Measurements from ENCODE around the gene SLC6A1.

Gene SLC6A1

GRCh38 chr3:11019116-11019819 lies 26.7 kb downstream of the SLC6A1 start:
- DNase-seq (ENCODE audit: low read depth), result no peak

- no peak for DNase-seq (ENCODE audit: low read depth)
Observed at GRCh38 chr3:11020764-11021163, 28.2 kb downstream of the SLC6A1 start.

- DNase-seq (ENCODE audit: low read depth), result no peak
Observed at GRCh38 chr3:11021611-11022011, 29.1 kb downstream of the SLC6A1 start.

DNA sequence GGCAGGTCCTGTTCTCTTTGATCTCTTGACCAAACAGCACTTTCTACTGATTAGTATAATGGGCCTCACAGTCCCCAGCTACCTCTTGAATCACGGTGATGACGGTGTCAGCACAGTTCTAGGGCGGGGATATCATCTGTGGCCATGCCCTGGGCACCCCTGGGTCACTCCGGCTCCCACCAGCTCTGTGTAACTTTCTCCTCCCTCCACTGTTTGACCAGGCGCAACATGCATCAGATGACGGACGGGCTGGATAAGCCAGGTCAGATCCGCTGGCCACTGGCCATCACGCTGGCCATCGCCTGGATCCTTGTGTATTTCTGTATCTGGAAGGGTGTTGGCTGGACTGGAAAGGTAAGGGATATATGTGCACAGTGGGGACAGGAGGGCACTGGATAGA lies 29.6 kb downstream of the SLC6A1 start:
- DNase-seq (ENCODE audit: low read depth), result no peak

GRCh38 chr3:11024181-11024580 lies 31.6 kb downstream of the SLC6A1 start:
- DNase-seq (ENCODE audit: low read depth), result no peak

GRCh38 chr3:11029948-11030347 lies 37.4 kb downstream of the SLC6A1 start:
- DNase-seq (ENCODE audit: low read depth), result no peak

- DNase-seq (ENCODE audit: low read depth), result no peak
Observed at GRCh38 chr3:11033871-11034270, 41.3 kb downstream of the SLC6A1 start.

DNA sequence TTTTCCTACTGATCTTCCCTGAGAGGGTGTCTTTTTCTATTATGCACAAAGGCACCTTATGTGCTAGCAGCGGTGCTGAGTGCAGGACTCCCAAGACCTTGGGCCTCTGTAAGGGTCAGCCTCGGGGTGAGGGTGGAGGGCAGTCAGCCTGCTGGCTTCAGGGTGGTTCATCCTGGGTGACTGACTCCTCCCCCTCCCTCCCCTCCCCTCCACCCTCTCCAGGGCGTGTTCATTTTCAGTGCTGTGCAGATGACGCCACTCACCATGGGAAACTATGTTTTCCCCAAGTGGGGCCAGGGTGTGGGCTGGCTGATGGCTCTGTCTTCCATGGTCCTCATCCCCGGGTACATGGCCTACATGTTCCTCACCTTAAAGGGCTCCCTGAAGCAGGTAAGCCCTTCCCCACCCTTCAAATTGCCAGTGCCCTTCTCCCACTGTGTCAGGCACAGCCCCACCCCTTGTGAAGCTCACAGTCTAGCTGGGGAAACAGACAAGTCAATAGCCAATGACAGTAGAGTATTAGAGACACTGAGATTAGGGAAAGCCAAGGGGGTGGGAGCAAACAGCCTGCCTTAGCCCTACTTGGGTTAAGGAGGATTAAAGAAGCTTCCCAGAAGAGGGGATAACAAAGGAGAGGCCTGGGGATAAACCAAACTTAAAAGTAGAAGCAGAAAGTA lies 41.9 kb downstream of the SLC6A1 start:
- no peak for DNase-seq (ENCODE audit: low read depth)

GRCh38 chr3:11035757-11036505 lies 43.4 kb downstream of the SLC6A1 start:
- no peak for DNase-seq (ENCODE audit: low read depth)

DNA sequence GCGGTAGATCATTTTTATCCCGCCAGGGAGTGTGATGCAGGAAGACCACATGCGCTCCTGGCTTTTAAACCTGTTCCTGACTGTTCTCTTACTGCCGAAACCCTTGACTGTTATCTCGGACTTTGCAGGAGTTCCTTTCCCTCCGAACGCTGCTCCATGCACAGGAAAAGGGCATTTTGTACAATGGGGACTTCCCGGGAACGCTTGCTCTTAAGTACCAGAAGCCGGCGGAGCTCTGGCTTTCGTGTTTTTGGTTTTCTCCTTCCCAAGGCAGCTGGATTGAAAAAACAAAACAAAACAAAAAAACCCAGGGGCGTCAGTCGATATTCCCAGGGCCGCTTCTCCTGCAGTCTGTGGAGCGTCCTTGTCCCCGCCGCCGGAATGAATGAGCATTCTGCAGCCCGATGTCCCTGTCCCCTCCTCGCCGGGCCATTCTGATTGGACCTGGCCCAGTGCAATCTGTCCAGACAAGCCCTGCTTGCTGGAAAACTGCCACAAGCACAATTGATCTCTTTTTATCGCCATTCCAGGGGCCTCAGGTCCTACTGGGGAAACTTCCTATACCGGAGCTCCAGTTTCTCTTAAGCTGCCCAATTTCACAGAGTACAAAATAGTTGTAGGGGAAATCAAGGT lies 44.8 kb downstream of the SLC6A1 start:
- DNase-seq (ENCODE audit: low read depth), result no peak

DNA sequence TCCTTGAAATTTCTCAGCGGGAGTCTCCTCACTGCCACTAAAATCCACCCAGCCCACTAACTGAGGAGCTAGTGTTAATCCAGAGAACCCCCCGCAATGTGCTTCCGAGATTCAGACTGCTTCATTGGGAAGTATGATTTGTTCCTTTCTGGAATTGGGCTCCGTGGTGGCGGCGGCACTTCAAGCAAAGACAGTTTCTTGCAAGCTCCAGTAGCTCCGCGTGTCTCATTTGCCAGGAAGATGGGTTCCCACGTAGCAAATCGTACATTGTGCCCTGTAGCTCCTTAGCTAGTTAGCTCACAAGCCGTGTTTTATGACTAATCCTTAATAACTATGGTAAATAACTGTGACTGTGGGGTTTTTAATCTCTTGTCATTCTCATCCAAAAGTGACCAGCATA lies 45.4 kb downstream of the SLC6A1 start:
- DNase-seq (ENCODE audit: low read depth), result no peak

- DNase-seq (ENCODE audit: low read depth), result no peak
Observed at GRCh38 chr3:11045536-11045935, 53.0 kb downstream of the SLC6A1 start.

- no peak for DNase-seq (ENCODE audit: low read depth)
Observed at GRCh38 chr3:11047500-11047899, 55.0 kb downstream of the SLC6A1 start.

- no peak for DNase-seq (ENCODE audit: low read depth)
Observed at GRCh38 chr3:11050666-11051323, 58.2 kb downstream of the SLC6A1 start.

GRCh38 chr3:11053926-11054503 lies 61.5 kb downstream of the SLC6A1 start:
- DNase-seq (ENCODE audit: low read depth), result no peak

- no peak for DNase-seq (ENCODE audit: low read depth)
Observed at GRCh38 chr3:11054739-11055438, 62.3 kb downstream of the SLC6A1 start.

- DNase-seq (ENCODE audit: low read depth), result no peak
Observed at GRCh38 chr3:11055496-11055895, 62.9 kb downstream of the SLC6A1 start.

DNA sequence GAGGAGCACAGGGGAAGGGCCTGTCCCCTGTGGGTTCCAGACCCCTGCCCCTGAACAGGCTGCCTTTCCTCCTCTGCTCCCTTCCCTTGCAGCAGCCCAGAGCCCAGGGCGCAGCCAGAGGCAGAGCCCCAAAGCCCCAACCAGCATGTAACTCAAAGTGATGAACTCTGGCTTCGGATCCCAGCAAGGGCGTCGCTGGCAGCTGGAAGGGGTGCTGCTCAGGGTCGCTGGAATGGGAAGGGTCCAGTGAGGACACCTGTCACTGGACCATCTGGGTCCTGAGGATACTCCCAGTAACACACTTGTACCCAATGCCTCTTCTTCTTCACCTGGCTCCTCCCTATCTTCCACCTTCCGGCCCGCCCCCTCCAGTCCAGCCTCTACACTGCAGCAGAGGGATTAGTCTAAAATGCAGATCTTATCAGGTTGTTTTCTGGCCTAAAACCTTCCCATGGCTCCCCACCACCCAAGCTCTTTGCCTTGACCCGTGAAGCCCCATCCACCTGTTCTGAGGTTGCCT lies 64.0 kb downstream of the SLC6A1 start:
- DNase-seq (ENCODE audit: low read depth), result no peak

DNA sequence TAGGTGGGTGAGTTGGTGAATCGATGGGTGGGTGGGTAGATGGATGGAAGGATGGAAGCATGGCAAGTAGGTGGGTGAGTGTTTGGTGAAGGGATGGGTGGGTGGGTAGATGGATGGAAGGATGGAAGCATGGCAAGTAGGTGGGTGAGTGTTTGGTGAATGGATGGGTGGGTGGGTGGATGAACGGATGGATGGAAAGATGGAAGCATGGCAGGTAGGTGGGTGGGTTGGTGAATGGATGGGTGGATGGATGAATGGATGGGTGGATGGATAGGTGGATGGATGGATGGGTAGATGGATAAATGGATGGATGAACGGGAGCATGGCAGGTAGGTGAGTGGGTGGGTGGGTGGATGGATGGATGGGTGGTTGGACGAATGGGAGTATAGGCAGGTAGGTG lies 65.1 kb downstream of the SLC6A1 start:
- DNase-seq (ENCODE audit: low read depth), result no peak

- DNase-seq (ENCODE audit: low read depth), result no peak
Observed at GRCh38 chr3:11059090-11059798, 66.7 kb downstream of the SLC6A1 start.
